Effector memory CD4-positive, alpha-beta T cell (primary cell): Measurements from ENCODE around the gene PYGO1.

Experiments
- DNase-seq, 3 donors: peaks; one replicate each; pipeline ENCODE4 v3.0.0-alpha.2; 2020
- H3K27ac ChIP-seq: 2 replicates; pipeline ENCODE4 v1.7.0; 2013; ENCODE audit warnings: mild to moderate bottlenecking, low read length, moderate library complexity; ENCODE audit not compliant: insufficient read depth, poor library complexity, severe bottlenecking
- H3K27me3 ChIP-seq: replicated peaks from 2 replicates; pipeline ENCODE4 v1.7.0; 2013; ENCODE audit warnings: mild to moderate bottlenecking, low read length; ENCODE audit not compliant: insufficient read depth, control insufficient read depth, poor library complexity, severe bottlenecking
- H3K36me3 ChIP-seq: 2 replicates; pipeline ENCODE4 v1.7.0; 2013; ENCODE audit warnings: mild to moderate bottlenecking, low read length, moderate library complexity; ENCODE audit not compliant: control insufficient read depth, insufficient read depth
- H3K4me1 ChIP-seq: 2 replicates; pipeline ENCODE4 v1.7.0; 2013; ENCODE audit warnings: low read length, mild to moderate bottlenecking; ENCODE audit not compliant: control insufficient read depth, insufficient read depth, poor library complexity, severe bottlenecking
- H3K4me3 ChIP-seq: 2 replicates; pipeline ENCODE4 v1.7.0; 2013; ENCODE audit warnings: low read length, low read depth, mild to moderate bottlenecking; ENCODE audit not compliant: insufficient read depth, poor library complexity, severe bottlenecking
- H3K9me3 ChIP-seq: 2 replicates; pipeline ENCODE4 v1.7.0; 2013; ENCODE audit warnings: mild to moderate bottlenecking, low read length, moderate library complexity; ENCODE audit not compliant: control insufficient read depth

Gene PYGO1

DNA sequence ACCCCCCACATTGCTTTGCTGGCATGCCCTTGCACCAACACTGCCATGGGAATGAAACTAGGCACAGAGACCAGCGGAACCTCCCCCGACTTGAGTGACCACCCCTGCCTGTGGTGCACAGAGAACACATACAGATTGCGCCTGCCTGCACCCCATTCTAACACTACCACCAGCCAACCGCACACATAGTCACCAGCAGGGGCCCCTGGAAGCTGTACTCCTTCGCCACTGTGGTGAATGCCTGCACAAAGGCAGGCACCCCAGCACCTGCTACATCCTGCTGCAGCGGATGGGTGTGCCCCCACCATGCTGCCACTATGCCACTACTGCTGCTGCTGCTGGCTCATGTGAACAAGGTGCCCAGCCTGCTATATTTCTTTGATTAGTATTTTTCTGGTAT lies 52.7 kb downstream of the PYGO1 start:
- H3K27me3 ChIP-seq = no peaks in the 10 kb centered on the region
- H3K27ac ChIP-seq = no peak overlapping the region
- DNase-seq = no peak
- no peaks in the 10 kb centered on the region for H3K36me3 ChIP-seq
- H3K4me1 ChIP-seq = no peaks in the 10 kb centered on the region
- H3K9me3 ChIP-seq = no peaks in the 10 kb centered on the region
- no peak overlapping the region for H3K4me3 ChIP-seq

DNA sequence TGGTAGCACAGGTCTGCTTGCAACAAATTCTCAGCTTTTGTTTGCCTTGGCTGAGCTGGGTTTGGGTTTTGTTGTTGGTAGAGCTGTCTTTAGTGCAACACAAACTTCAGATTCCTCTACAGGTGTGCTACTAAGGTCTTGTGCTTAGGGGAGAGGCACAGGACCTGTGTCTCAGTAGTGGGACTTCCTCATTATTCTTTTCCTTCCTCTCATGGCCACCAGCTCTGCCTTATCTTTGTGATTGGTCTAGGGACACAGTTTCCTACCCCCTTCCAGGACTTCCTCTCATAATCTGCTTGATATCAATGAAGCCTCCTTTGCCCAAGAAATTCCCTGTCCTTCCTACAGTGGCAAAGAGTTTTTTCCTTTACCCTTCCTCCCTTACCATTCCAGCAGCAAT lies 55.2 kb downstream of the PYGO1 start:
- Histone ChIP-seq H3K27ac (no peak overlapping the region), H3K4me1 (no peaks in the 10 kb centered on the region), H3K4me3 (no peak overlapping the region), H3K27me3 (no peaks in the 10 kb centered on the region), H3K36me3 (no peaks in the 10 kb centered on the region), H3K9me3 (no peaks in the 10 kb centered on the region)
- DNase-seq = no peak

DNA sequence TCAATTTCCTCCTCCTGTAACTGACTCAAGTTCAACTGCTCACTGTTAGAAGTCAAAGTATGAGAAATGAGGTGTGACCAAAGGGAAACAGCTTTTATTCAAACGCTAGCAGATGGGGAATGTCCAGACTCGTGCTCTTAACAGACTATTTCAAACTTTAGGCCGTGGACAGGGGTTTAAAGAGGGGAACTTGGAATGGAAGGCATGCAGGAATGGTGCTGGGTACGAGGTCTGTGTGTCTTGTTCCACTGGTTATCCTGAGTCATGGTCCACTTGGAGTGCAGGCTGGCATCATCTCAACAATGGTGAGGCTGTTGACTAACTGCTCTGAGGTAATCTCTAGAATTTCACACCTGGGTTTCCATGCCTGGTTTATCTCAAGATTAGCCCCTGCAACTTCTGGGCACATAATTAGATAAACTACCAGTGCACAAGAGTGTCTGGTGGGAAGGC lies 57.3 kb downstream of the PYGO1 start:
- no peaks in the 10 kb centered on the region for H3K9me3 ChIP-seq
- H3K4me1 ChIP-seq = no peaks in the 10 kb centered on the region
- no peak overlapping the region for H3K27ac ChIP-seq
- no peaks in the 10 kb centered on the region for H3K27me3 ChIP-seq
- no peak for DNase-seq
- no peak overlapping the region for H3K4me3 ChIP-seq
- H3K36me3 ChIP-seq = no peaks in the 10 kb centered on the region

DNA sequence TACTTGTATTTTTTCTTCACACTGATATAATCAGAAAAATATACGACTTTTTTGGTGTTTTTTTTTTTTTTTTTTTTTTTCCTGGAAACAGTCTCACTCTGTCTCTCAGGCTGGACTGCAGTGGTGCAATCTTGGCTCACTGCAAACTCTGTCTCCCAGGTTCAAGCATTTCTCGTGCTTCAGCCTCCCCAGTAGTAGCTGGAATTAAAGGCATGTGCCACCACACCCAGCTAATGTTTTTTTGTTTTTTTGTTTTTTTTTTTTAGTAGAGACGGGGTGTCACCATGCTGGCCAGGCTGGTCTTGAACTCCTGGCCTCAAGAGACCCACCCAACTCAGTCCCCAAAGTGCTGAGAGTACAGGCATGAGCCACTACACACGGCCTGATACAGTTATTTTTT lies 59.3 kb downstream of the PYGO1 start:
- Histone ChIP-seq H3K27me3 (no peaks in the 10 kb centered on the region), H3K36me3 (no peaks in the 10 kb centered on the region), H3K4me3 (no peak overlapping the region), H3K9me3 (no peaks in the 10 kb centered on the region), H3K27ac (no peak overlapping the region), H3K4me1 (no peaks in the 10 kb centered on the region)
- no peak for DNase-seq

DNA sequence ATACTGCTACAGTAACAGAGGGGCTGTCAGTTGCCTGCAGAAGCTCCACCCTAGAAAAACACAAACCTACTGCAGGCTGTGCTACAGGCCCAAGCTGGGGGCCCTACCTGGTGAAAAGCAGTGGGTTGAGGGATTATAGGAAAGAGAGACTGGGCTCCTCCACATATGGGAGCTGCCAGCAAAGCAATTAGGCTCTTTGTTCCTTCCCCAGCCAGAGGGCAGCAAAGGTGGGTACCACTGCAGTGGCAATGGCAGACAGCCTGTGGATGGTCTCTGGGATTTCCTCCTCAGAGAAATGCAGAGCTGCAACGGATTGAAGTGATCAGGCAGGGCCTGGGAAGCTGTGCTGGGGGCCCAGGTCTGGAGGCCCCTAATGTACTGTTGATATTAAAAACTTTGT lies 61.0 kb downstream of the PYGO1 start:
- no peaks in the 10 kb centered on the region for H3K4me1 ChIP-seq
- no peak overlapping the region for H3K4me3 ChIP-seq
- H3K36me3 ChIP-seq = no peaks in the 10 kb centered on the region
- no peaks in the 10 kb centered on the region for H3K27me3 ChIP-seq
- no peak overlapping the region for H3K27ac ChIP-seq
- no peaks in the 10 kb centered on the region for H3K9me3 ChIP-seq
- DNase-seq = no peak

DNA sequence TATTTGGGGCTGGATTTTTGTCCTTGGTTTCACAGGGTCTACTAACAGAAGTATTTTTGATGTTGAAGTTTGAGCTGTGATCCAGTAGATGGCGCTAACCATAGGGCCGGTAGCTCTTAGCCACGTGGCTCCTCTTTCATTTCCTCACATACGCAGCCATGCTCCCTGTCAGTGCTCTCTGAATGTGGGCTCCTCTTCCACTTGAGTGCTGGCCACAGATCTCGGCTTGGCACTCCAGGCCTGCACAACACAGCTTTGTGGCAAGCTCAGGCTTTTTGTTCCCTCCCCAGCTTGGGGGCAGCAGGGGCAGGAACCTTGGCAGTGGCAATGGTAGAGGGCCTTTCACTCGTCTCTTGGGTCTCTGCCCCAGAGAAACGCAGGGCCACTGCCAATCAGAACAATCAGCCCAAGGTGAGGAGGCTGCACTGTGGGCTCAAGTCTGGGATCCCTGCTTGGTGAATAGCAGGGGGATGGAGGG lies 61.5 kb downstream of the PYGO1 start:
- Histone ChIP-seq H3K27me3 (no peaks in the 10 kb centered on the region), H3K9me3 (no peaks in the 10 kb centered on the region), H3K27ac (no peak overlapping the region), H3K36me3 (no peaks in the 10 kb centered on the region), H3K4me1 (no peaks in the 10 kb centered on the region), H3K4me3 (no peak overlapping the region)
- DNase-seq = no peak

DNA sequence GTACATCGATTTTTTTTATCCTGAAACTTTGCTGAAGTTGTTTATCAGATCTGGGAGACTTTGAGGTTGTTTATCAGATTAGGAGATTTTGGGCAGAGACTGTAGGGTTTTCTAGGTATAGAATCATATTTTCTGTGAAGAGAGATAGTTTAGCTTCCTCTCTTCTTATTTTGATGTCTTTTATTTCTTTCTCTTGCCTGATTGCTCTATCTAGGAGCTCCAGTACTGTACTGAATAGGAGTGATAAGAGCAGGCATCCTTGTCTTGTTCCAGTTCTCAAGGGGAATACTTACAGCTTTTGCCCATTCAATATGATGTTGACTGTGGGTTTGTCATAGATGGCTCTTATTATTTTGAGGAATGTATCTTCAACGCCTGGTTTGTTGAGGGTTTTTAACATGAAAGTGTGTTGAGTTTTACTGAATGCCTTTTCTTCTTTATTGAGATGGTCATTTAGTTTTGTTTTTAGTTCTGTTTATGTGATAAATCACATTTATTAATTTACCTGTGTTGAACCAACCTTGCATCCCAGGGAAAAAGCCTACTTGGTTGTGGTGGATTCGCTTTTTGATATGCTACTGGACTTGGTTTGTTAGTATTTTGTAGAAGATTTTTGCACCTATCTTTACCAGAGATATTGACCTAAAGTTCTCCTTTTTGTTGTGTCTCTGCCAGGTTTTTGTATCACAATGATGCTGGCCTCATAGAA lies 65.2 kb downstream of the PYGO1 start:
- DNase-seq = no peak
- Histone ChIP-seq H3K36me3 (no peaks in the 10 kb centered on the region), H3K27ac (no peak overlapping the region)

DNA sequence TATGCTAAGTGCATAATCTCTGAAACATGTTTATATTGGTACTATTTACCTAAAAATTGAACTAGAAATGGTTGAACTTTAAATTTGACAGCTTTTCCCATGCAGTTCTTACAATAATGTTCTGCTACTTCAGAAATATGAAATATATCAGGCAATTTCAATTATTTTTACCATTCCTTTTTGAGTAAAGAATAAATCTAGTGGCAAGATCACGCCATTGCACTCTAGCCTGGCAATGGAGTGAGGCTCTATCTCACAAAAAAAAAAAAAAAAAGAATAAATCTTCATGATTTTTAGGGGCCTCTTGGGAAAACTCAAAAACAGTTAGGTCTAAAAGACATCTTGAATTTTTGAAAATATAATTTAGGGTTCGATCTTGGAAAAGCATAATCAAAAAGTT lies 69.5 kb downstream of the PYGO1 start:
- no peaks in the 10 kb centered on the region for H3K4me1 ChIP-seq
- H3K27me3 ChIP-seq = no peaks in the 10 kb centered on the region
- no peaks in the 10 kb centered on the region for H3K36me3 ChIP-seq
- H3K27ac ChIP-seq = no peak overlapping the region
- H3K4me3 ChIP-seq = no peak overlapping the region
- no peaks in the 10 kb centered on the region for H3K9me3 ChIP-seq
- no peak for DNase-seq

More for the DNA sequence above, 65.2 kb downstream of the PYGO1 start:
- Histone ChIP-seq H3K27me3 (no peaks in the 10 kb centered on the region), H3K4me3 (no peak overlapping the region), H3K4me1 (no peaks in the 10 kb centered on the region), H3K9me3 (no peaks in the 10 kb centered on the region)

DNA sequence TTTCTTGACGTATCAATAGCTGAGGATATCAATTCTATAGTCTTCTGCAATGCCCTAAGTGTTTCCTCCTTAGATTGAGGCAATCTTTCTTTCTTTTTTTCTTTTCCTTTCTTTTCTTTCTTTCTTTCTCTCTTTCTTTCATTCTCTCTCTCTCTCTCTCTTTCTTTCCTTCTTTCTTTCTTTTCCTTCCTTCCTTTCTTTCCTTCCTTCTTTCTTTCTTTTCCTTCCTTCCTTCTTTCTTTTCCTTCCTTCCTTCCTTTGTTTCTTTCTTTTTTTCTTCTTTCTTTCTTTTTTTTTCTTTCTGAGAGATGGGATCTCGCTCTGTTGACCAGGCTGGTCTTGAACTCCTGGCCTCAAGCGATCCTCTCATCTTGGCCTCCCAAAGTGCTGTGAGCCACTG lies 70.1 kb downstream of the PYGO1 start:
- Histone ChIP-seq H3K36me3 (no peaks in the 10 kb centered on the region), H3K27ac (no peak overlapping the region), H3K27me3 (no peaks in the 10 kb centered on the region), H3K4me1 (no peaks in the 10 kb centered on the region), H3K9me3 (no peaks in the 10 kb centered on the region), H3K4me3 (no peak overlapping the region)
- DNase-seq = no peak

DNA sequence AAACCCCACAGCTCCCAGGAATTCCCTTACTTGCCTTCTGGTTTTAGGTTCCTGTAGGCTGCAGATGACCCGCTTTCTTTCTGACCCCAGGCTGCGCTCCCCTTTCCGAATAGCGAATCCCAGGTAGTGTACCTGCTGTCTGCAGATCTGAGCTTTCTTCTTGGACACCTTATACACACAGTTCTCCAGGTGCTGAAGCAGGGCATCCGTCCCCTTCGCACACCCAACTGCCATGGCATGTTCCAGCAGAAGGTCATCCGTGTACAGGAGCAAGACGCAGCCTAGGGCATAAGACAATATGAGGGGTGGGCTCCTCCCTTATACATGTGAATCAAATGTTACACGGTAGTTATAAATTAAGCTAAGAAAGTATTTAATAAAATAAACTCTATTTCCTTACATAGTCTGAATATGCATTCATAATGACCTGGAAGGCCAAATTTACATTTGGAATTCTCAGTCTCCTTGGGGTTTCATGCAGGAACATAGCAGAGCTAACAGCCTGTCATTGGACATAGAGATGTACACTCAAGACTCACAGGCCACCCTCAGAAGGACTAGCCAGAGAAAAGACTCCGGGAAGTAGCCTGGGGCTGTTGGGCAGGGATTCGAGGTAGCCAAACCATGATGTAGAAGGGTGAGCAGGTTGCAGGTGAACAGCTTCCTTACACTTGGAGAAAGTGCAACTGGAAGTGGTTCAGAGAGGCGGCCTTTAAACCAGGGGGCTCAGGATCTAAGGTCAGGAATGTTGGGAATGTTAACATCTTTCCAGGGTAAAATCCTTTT lies 72.0 kb downstream of the PYGO1 start:
- H3K36me3 ChIP-seq = no peaks in the 10 kb centered on the region
- DNase-seq = no peak
- no peaks in the 10 kb centered on the region for H3K9me3 ChIP-seq
- no peaks in the 10 kb centered on the region for H3K27me3 ChIP-seq
- no peaks in the 10 kb centered on the region for H3K4me1 ChIP-seq
- H3K27ac ChIP-seq = no peak overlapping the region
- no peak overlapping the region for H3K4me3 ChIP-seq
